ENCODE data around the gene LHFPL3.

LHFPL3 gene

DNA sequence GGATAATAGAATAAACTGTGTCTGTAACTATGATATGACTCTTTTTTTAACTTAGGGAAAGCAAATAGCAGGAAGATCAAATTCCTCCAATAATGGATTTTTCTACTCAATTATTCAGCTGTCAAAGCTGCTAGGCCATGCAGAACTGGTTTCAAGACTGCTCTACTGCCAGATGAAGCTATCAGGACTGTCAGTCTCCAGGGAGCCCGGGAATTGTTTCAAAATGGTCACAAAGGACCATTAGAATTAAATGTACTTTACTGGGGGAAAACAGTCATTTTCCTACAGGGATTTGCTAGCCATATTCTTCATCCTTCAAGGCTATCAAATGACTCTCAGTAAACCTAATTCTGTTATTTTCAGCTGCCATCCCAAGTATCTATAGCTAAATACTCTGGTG lies 276.3 kb downstream of the LHFPL3 start:
- no peaks in the 10 kb centered on the region for H3K9me3 ChIP-seq (ENCODE audit: control insufficient read depth, low read depth, low read length)
- no peak overlapping the region for H3K9ac ChIP-seq (ENCODE audit: low read length)
- H3K36me3 ChIP-seq (ENCODE audit: control insufficient read depth, low read depth, low read length), result no peaks in the 10 kb centered on the region
- H3K4me1 ChIP-seq (ENCODE audit: control insufficient read depth, low read depth, low read length), result no peaks in the 10 kb centered on the region
- no peak overlapping the region for H3K27ac ChIP-seq (ENCODE audit: low read length)
- H3K27me3 ChIP-seq (ENCODE audit: control insufficient read depth, insufficient read depth, low read length), result no peaks in the 10 kb centered on the region
- H3K4me3 ChIP-seq (ENCODE audit: low read length), result no peak overlapping the region

DNA sequence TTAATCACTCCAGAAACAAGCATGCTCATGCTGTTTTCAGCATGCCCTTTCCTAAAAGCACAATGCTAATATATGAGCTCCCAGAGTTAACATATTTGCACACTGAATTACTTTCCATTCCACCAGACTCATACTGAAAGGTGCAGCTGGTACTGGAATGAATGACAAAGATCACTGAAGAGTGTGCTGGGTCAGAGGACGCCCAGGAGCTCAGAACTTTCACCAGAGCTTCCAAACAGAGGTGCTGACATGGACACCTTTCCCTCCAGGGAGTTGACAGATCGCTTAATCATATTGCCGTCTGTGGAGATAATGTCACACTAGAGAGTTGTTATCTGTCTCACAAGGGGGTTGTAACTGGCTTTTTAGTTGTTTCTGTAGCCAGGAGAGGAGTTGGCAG lies 292.9 kb downstream of the LHFPL3 start:
- H3K36me3 ChIP-seq (ENCODE audit: control insufficient read depth, low read depth, low read length), result no peaks in the 10 kb centered on the region
- no peak overlapping the region for H3K9ac ChIP-seq (ENCODE audit: low read length)
- no peak overlapping the region for H3K27ac ChIP-seq (ENCODE audit: low read length)
- H3K9me3 ChIP-seq (ENCODE audit: control insufficient read depth, low read depth, low read length), result no peaks in the 10 kb centered on the region
- H3K4me3 ChIP-seq (ENCODE audit: low read length), result no peak overlapping the region
- H3K4me1 ChIP-seq (ENCODE audit: control insufficient read depth, low read depth, low read length), result no peaks in the 10 kb centered on the region
- H3K27me3 ChIP-seq (ENCODE audit: control insufficient read depth, insufficient read depth, low read length), result no peaks in the 10 kb centered on the region

DNA sequence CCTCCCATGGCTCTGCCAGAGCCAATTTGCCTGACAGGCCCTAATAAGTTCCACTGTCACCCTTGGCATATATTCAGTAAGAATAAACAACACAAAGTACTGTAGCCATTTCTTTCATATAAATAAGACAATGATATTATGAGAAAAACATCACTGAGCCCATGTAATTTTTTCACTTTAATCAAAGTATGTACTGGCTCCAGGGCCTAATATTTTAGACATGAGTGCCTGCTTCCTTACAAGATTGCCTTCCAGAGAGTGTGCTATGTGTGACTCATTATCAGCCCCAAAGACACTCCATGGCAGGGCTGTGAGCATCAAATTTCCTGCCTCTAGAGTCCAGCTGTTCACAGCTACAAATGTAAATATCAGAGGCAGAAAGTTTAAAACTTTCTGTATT lies 297.6 kb downstream of the LHFPL3 start:
- Histone ChIP-seq H3K36me3 (ENCODE audit: control insufficient read depth, low read depth, low read length) (no peaks in the 10 kb centered on the region), H3K9ac (ENCODE audit: low read length) (no peak overlapping the region), H3K4me3 (ENCODE audit: low read length) (no peak overlapping the region), H3K9me3 (ENCODE audit: control insufficient read depth, low read depth, low read length) (no peaks in the 10 kb centered on the region), H3K27me3 (ENCODE audit: control insufficient read depth, insufficient read depth, low read length) (no peaks in the 10 kb centered on the region), H3K27ac (ENCODE audit: low read length) (no peak overlapping the region), H3K4me1 (ENCODE audit: control insufficient read depth, low read depth, low read length) (no peaks in the 10 kb centered on the region)

DNA sequence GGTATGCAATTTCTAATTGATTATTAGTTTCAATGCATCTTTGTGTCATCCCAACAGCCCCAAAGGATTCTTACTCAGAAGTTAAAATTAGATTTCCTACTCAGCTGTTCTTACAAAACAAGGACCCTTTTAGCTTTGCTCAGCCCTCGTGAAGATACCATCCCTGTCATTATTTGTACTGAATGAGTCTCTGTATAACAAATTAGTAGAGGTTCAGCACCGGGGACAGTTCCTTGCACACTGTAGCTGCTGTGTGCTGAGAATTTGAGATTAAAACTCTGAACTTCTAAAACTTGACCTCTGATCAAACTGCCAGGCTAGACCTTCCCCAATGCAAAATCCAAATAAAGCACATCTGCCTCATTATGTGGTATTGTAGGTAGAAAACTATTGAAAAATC lies 299.1 kb downstream of the LHFPL3 start:
- no peak overlapping the region for H3K27ac ChIP-seq (ENCODE audit: low read length)
- H3K4me3 ChIP-seq (ENCODE audit: low read length), result no peak overlapping the region
- no peaks in the 10 kb centered on the region for H3K27me3 ChIP-seq (ENCODE audit: control insufficient read depth, insufficient read depth, low read length)
- no peaks in the 10 kb centered on the region for H3K4me1 ChIP-seq (ENCODE audit: control insufficient read depth, low read depth, low read length)
- H3K9me3 ChIP-seq (ENCODE audit: control insufficient read depth, low read depth, low read length), result no peaks in the 10 kb centered on the region
- H3K36me3 ChIP-seq (ENCODE audit: control insufficient read depth, low read depth, low read length), result no peaks in the 10 kb centered on the region
- no peak overlapping the region for H3K9ac ChIP-seq (ENCODE audit: low read length)

DNA sequence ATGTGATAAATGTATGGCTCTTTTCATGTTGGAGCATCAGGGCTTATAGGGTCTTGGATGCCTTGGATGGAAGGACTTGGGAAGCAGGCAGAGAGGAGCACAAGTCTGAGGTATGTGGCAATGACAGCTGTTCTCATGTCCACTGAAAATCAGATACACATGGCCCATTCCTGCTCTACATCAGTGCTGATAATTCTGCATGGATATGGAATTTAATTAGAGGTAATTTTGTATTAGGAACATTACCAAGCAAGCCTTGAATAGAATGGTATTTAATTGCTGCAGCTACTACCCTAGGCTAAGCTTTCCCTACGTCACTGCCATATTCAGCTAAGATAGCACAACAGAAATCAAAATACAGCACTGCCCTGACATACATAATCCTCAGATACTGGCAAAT lies 299.6 kb downstream of the LHFPL3 start:
- H3K36me3 ChIP-seq (ENCODE audit: control insufficient read depth, low read depth, low read length), result no peaks in the 10 kb centered on the region
- no peak overlapping the region for H3K27ac ChIP-seq (ENCODE audit: low read length)
- H3K9ac ChIP-seq (ENCODE audit: low read length), result no peak overlapping the region
- H3K9me3 ChIP-seq (ENCODE audit: control insufficient read depth, low read depth, low read length), result no peaks in the 10 kb centered on the region
- H3K4me1 ChIP-seq (ENCODE audit: control insufficient read depth, low read depth, low read length), result no peaks in the 10 kb centered on the region
- H3K27me3 ChIP-seq (ENCODE audit: control insufficient read depth, insufficient read depth, low read length), result no peaks in the 10 kb centered on the region
- no peak overlapping the region for H3K4me3 ChIP-seq (ENCODE audit: low read length)

DNA sequence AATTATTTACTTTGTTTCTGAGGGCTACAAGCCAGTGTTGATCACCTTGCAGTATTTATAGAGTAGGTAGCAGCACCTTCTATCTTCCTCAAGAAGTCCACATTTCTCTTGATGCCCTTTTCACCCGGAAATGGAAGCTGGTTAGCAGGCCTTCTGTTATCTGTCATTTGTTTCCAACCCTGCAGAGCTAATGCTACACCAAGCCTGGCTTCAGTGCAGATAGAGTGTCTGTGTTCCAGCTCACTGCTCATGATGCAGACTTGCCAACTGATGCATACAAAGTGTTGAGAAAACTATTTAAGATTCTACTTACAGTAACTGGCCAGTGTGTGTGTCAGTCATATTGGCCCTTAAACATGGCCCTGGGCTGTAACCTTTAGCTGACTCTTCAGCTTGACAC lies 301.0 kb downstream of the LHFPL3 start:
- Histone ChIP-seq H3K9me3 (ENCODE audit: control insufficient read depth, low read depth, low read length) (no peaks in the 10 kb centered on the region), H3K27me3 (ENCODE audit: control insufficient read depth, insufficient read depth, low read length) (no peaks in the 10 kb centered on the region), H3K4me3 (ENCODE audit: low read length) (no peak overlapping the region), H3K27ac (ENCODE audit: low read length) (no peak overlapping the region), H3K4me1 (ENCODE audit: control insufficient read depth, low read depth, low read length) (no peaks in the 10 kb centered on the region), H3K9ac (ENCODE audit: low read length) (no peak overlapping the region), H3K36me3 (ENCODE audit: control insufficient read depth, low read depth, low read length) (no peaks in the 10 kb centered on the region)

DNA sequence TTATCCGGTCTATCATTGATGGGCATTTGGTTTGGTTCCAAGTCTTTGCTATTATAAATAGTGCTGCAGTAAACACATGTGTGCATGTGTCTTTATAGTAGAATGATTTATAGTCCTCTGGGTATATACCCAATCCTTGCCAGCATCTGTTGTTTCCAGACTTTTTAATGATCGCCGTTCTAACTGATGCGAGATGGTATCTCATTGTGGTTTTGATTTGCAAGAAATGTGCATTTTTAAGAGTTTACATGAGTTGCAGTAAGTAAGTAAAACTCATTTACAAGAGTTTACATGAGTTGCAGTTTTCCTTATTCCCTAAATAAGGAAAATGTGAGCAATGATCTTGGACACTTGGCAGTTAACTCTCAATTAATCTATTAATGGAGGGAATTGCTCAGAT lies 312.1 kb downstream of the LHFPL3 start:
- H3K27me3 ChIP-seq (ENCODE audit: control insufficient read depth, insufficient read depth, low read length), result no peaks in the 10 kb centered on the region
- H3K9ac ChIP-seq (ENCODE audit: low read length), result no peak overlapping the region
- no peaks in the 10 kb centered on the region for H3K4me1 ChIP-seq (ENCODE audit: control insufficient read depth, low read depth, low read length)
- H3K4me3 ChIP-seq (ENCODE audit: low read length), result no peak overlapping the region
- H3K9me3 ChIP-seq (ENCODE audit: control insufficient read depth, low read depth, low read length), result no peaks in the 10 kb centered on the region
- no peak overlapping the region for H3K27ac ChIP-seq (ENCODE audit: low read length)
- no peaks in the 10 kb centered on the region for H3K36me3 ChIP-seq (ENCODE audit: control insufficient read depth, low read depth, low read length)

DNA sequence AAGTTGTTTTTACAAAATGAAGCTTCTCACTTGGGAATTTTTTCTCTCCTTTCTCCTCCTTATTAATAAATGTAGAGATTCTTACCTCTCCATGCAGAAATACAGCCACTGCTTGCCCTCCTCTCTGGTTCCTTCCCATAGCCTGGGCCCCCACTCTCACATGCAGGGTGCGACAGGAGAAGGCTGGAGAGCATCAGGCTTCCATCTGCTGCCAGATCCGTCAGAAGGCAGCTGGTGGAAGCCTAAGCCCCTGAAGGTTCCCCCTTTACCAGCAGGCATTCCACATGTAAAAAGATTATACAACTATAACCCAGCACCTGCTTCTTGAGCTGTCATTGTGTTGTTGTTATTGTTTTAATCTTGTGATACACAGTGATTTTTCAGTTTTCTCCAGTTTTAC lies 314.2 kb downstream of the LHFPL3 start:
- Histone ChIP-seq H3K9ac (ENCODE audit: low read length) (no peak overlapping the region), H3K9me3 (ENCODE audit: control insufficient read depth, low read depth, low read length) (no peaks in the 10 kb centered on the region), H3K4me3 (ENCODE audit: low read length) (no peak overlapping the region), H3K27me3 (ENCODE audit: control insufficient read depth, insufficient read depth, low read length) (no peaks in the 10 kb centered on the region), H3K4me1 (ENCODE audit: control insufficient read depth, low read depth, low read length) (no peaks in the 10 kb centered on the region), H3K27ac (ENCODE audit: low read length) (no peak overlapping the region), H3K36me3 (ENCODE audit: control insufficient read depth, low read depth, low read length) (no peaks in the 10 kb centered on the region)

DNA sequence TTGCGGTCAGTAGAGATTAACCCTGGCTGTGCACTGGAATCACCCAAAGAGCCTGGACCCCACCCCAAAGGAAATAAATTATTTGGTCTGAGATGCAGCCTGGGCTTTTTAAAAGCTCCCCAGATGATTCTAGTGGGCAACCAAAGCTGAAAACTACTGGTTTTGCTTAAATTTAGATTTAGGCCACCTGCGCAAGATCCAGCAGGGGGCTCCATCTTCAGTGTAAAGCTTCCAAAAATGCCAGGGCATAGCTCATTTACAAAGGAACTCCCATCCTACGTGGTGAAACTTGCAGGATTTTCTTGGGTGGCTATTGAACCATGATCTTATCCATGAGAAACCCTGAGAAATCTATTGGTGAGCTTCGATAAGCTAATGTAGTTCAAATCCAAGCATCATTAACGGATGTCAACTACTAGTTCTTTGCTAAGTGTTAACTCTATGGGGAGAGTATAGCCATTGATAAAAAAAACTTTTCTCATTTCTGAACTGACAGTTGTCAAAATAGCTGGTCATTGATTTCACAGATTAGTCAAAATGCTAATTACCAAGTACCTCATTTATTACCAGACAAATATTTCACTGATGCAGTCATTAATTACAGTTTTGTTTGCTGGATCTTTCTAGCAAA lies 315.3 kb downstream of the LHFPL3 start:
- Histone ChIP-seq H3K4me3 (ENCODE audit: low read length) (no peak overlapping the region), H3K27me3 (ENCODE audit: control insufficient read depth, insufficient read depth, low read length) (no peaks in the 10 kb centered on the region), H3K9me3 (ENCODE audit: control insufficient read depth, low read depth, low read length) (no peaks in the 10 kb centered on the region), H3K4me1 (ENCODE audit: control insufficient read depth, low read depth, low read length) (no peaks in the 10 kb centered on the region), H3K36me3 (ENCODE audit: control insufficient read depth, low read depth, low read length) (no peaks in the 10 kb centered on the region), H3K27ac (ENCODE audit: low read length) (no peak overlapping the region), H3K9ac (ENCODE audit: low read length) (no peak overlapping the region)

DNA sequence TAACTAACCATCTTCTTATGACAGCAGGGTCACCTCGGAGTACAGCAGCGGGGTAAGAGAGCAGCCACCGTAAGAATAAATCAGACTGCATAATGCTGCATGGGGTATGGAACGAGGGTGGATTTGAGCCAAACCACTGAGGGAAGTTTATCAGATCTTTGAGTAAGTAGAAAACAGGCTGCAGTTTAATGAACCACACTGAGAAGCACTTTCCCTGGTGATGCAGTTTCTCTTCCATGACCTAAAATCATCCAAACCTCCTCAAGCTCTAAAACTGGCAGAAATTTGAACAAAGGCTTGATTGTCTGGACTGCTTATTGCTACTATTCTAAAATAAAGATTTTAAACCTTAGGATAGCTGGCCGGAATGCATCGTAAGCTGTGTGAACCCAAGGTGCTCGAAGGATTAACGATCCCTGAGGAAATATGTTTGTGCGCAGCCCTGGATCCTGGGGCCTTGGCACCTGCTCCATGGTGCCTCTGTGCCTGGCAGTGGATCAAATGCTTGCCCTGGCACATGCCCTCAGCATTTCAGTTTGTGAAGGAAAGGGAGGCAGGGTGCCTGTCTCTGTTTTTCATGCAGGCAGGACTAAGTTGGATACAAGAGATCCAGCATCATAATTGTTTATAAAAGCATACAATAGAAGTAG lies 322.7 kb downstream of the LHFPL3 start:
- Histone ChIP-seq H3K27ac (ENCODE audit: low read length) (no peak overlapping the region), H3K36me3 (ENCODE audit: control insufficient read depth, low read depth, low read length) (no peaks in the 10 kb centered on the region), H3K4me3 (ENCODE audit: low read length) (no peak overlapping the region), H3K9me3 (ENCODE audit: control insufficient read depth, low read depth, low read length) (no peaks in the 10 kb centered on the region), H3K27me3 (ENCODE audit: control insufficient read depth, insufficient read depth, low read length) (no peaks in the 10 kb centered on the region), H3K4me1 (ENCODE audit: control insufficient read depth, low read depth, low read length) (no peaks in the 10 kb centered on the region), H3K9ac (ENCODE audit: low read length) (no peak overlapping the region)

DNA sequence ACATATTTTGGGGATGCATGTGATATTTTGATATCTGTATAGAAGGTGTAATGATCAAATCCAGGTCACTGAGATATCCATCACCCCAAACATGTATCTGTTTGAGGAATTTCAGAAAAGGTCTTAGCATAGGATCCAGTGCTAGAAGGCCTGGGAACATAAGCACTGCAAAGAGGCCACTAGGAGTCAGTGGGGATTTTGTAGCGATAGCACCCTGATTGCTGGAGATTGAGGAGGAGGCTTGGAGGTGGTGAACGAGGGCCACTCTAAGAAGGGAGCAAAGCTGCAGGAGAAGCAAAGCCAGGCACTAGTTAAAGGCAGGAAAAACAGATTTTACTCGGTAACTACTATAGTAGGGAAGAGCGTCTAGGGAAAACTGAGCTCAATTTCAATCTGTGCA lies 324.0 kb downstream of the LHFPL3 start:
- Histone ChIP-seq H3K9me3 (ENCODE audit: control insufficient read depth, low read depth, low read length) (no peaks in the 10 kb centered on the region), H3K27me3 (ENCODE audit: control insufficient read depth, insufficient read depth, low read length) (no peaks in the 10 kb centered on the region), H3K27ac (ENCODE audit: low read length) (no peak overlapping the region), H3K9ac (ENCODE audit: low read length) (no peak overlapping the region), H3K4me1 (ENCODE audit: control insufficient read depth, low read depth, low read length) (no peaks in the 10 kb centered on the region), H3K4me3 (ENCODE audit: low read length) (no peak overlapping the region), H3K36me3 (ENCODE audit: control insufficient read depth, low read depth, low read length) (no peaks in the 10 kb centered on the region)

DNA sequence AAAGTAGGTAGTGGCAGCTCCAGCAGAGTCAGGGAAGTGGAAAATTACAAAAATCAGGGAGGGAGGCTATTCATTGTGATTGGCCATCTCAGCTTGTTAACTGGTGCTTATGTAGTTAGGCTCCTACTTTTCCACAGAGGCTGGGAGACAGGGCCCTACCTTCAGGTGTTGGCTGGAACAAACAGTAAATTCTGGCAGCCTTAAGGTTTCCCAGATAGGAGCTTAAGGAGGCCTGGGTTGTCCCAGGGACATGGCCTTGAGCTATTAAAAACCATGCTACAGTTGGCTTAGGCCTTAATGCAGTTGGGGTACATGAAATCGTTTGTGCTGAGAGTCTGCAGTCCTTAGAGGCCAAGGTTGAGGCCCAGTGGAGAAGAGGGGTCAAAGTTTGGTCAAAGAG lies 324.5 kb downstream of the LHFPL3 start:
- no peak overlapping the region for H3K4me3 ChIP-seq (ENCODE audit: low read length)
- H3K9ac ChIP-seq (ENCODE audit: low read length), result no peak overlapping the region
- no peaks in the 10 kb centered on the region for H3K4me1 ChIP-seq (ENCODE audit: control insufficient read depth, low read depth, low read length)

More for the DNA sequence above, 324.5 kb downstream of the LHFPL3 start:
- Histone ChIP-seq H3K9me3 (ENCODE audit: control insufficient read depth, low read depth, low read length) (no peaks in the 10 kb centered on the region), H3K27me3 (ENCODE audit: control insufficient read depth, insufficient read depth, low read length) (no peaks in the 10 kb centered on the region), H3K36me3 (ENCODE audit: control insufficient read depth, low read depth, low read length) (no peaks in the 10 kb centered on the region), H3K27ac (ENCODE audit: low read length) (no peak overlapping the region)
